Central memory CD4-positive, alpha-beta T cell (primary cell): ENCODE results near the gene SLC9C2.
"Not testable (repeated sequence)": the region's sequence is repeated elsewhere in the genome, so short reads cannot be mapped to it uniquely, and the experiment has no call there.

Source experiments
- DNase-seq: peaks from one replicate; pipeline ENCODE4 v3.0.0; 2022

The SLC9C2 gene

DNA sequence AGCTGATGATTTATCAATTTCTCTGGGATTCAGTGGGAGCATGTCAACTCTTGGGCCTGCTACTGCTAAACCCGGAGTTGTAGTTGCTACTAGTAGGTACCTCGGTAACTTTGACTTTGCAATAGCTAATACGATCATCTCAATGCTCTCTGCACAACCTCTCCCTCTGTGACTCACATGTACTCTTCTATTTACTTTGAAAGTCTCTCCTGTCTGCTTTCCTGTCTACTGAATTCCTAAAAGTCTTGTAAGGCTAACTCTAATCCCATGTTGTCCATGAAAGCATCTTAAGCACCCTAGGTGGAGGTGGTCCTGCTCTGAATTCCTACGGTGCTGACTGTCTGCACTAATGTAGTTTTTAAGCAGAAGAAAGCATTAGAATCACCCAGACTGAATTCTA lies 29.3 kb downstream of the SLC9C2 start:
- no peak for DNase-seq

GRCh38 chr1:173572201-173572873 lies 30.5 kb downstream of the SLC9C2 start:
- DNase-seq: no peak

DNA sequence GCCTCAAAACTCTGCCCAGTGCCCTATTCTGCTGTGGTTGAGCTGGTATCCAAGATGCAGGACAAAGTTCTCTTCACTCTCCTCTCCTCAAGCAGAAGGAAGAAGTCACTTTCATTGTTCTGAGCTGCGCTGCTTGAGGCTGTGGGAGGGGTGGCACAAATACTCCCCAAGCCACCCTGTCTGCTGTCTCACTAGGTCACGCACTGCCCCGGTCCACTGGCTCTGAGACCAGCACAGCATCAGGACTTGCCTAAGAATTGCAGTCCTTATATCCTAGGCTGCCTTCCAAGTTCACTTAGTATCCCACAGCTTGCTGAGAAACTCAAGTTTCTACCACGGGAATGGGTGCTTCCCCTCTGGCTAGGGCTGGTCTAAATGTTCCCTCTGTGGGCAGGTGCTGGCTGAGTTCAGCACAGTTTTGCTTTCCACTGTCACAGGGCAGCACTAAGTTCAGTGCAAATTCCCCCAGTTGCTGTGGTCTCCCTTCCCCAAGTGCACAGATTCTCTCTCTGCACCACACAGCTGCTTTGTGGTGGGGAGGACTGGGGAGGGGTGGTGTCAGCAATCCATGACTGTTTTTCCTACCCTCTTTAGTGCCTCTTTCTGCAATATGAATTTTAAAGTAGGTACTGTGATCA lies 32.4 kb downstream of the SLC9C2 start:
- DNase-seq: no peak

DNA sequence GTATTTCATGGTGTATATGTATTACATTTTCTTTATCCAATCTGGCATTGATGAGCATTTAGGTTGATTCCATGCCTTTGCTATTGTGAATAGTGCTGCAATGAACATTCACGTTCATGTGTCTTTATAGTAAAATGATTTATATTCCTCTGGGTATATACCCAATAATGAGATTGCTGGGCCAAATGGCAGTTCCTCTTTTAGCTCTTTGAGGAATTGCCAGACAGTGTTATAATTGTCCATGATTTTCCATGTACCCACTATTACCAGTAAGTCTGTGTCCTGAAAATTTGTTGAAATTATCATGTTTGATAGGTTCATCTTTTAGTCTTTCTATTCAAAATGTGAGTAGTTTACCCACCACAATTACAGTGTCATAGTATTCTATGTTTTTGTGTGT lies 34.4 kb downstream of the SLC9C2 start:
- DNase-seq: no peak

DNA sequence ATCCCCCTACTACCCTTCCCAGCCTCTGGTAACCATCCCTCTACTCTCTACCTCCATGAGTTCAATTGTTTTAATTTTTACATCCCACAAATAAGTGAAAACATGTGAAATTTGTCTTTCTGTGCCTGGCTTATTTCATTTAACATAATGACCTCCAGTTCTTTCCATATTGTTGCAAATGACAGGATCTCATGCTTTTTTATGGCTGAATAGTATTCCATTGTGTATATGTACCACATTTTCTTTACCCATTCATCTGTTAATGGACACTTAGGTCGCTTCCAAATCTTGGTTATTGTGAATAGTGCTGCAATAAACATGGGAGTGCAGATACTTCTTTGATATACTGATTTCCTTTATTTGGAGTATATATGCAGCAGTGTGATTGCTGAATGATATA lies 39.0 kb downstream of the SLC9C2 start:
- not testable (repeated sequence) for DNase-seq

GRCh38 chr1:173562813-173563212 lies 40.1 kb downstream of the SLC9C2 start:
- no peak for DNase-seq

GRCh38 chr1:173561263-173561662 lies 41.6 kb downstream of the SLC9C2 start:
- DNase-seq: no peak

DNA sequence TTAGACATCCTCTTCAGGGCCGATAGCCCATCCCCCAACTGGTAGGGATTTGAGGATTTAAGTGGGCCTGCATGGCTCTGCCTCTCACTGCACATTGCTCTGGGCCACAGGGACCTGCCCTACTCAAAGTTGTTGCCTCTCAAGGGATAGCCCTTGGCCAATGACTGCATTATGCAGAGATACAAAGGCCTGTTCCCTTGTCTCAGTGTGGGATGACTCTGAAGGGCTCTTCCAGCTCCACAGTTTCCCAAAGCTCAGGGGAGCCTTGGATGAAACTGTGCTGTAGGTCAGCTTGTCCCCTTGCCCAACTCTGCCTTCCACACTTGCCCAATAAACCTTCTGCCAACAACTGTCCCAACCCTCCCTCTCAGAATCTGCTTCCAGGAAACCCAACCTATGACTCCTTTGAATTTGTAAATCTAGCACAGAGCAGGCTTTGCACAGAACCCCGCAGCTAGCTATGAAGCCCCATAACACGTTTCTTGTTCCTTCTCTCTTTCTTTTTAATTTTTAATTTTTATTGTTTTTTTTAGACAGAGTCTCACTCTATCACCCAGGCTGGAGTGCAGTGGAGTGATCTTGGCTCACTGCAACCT lies 42.5 kb downstream of the SLC9C2 start:
- DNase-seq: no peak

DNA sequence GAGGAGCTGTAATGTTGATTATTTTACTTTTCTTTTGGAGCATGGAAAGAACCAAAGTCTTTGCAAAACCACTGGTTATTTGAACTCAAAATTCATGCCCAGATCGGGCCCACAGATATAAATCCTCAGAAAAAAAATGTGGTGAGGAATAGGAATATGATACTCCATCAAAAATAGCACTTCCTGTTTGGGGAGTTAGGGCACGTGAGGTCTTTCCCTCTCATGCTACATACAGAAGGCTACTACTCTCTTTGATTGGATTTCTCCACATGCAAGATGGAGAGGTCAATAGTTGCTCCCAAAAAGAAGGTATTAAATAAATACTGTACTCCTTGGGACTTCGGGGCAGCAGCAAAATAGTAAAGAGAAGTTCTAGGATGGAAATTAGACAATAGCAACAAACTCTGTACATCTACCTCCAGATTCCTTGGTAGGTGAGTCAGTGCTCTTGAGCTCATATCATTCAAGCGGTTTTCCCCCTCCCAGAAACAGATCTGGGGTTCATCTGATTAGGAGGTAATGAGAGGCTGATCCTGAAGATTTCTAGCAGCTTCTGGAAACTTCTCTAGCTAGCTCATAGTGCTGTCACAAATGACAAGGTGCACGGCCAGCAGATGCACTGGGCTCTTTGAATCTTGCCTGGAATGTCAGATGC lies 47.1 kb downstream of the SLC9C2 start:
- no peak for DNase-seq

DNA sequence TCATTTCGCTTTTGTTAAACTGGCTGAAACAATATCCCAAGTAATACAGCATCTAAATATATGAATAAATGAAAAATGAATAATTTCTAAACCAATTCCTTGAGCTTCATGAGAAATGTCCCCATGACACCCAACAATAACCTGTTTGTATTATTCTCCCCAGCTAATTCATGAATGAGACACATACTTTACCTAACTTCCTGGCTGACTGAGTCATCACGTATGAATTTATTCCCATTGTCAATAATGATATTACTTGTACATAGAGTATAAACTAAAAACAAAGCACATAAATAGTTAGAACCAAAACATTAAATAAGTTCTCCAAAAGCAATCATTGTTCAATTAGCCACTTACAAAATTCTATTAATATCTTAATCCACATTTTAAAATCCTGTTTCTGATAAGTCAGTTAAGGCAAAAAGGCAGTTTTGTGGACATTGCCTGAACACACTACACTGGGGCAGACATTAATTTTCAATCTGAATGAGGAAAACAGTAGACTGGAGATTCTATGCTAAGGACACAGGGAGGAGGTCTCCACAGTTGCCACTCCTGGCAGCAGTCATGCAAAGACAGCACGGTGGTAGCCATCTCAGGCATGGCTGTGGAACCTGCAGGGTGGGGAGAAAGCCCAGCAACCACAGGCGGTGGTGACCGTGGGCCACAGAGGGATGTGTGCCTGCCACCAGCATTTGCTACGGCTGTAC lies 48.2 kb downstream of the SLC9C2 start:
- no peak for DNase-seq

GRCh38 chr1:173554089-173554488 lies 48.8 kb downstream of the SLC9C2 start:
- no peak for DNase-seq

GRCh38 chr1:173553312-173553711 lies 49.6 kb downstream of the SLC9C2 start:
- DNase-seq: no peak

DNA sequence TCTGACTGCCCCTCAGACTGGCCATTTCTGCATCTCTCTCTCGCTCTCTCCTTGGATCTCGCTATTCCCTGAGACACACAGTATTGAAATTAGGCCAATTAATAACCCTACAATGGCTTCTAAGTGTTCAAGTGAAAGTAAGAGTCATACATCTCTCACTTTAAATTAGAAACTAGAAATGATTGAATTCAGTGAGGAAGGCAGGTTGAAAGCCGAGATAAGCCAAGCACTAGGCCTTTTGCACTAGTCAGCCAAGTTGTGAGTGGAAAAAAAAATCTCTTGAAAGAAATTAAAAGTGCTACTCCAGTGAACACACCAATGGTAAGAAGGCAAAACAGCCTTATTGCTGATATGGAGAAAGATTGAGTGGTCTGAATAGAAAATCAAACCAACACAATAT lies 51.2 kb downstream of the SLC9C2 start:
- DNase-seq: no peak

DNA sequence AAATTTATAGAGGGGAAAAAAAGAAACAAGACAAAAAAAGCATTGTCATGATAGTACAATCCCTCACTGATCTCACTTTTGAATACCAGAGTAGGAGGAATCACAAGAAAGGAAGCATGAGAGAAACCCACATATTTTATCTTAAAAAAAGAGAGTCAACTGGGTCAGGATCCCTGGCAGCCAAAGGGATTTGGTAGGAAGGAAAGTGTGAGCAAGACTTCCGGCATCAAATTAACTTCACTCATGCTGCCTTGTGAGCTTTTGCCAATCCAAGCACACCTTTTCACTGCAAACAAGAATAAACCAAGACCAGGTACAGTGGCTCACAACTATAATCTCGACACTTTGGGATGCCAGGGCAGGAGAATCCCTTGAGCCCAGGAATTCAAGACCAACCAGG lies 53.1 kb downstream of the SLC9C2 start:
- DNase-seq: no peak

DNA sequence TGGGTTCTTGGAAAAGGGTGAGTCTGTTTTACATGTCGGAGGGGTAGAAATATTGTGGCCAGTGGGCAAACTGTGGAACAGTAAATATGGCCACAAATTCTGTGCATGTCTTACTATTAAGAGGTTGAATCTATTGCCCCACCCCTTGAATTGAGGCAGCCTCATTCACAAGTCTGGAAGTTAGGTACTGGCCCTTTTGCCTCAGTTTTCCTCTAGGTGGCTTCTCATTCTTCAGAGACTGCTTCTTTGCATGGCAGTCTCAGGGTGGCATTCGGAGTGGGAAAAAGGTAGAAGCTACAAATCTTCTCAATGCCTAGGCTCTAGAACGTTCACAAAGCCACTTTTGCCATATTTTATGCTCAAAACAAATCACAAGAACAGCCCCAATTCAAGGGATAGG lies 57.2 kb downstream of the SLC9C2 start:
- DNase-seq: no peak

DNA sequence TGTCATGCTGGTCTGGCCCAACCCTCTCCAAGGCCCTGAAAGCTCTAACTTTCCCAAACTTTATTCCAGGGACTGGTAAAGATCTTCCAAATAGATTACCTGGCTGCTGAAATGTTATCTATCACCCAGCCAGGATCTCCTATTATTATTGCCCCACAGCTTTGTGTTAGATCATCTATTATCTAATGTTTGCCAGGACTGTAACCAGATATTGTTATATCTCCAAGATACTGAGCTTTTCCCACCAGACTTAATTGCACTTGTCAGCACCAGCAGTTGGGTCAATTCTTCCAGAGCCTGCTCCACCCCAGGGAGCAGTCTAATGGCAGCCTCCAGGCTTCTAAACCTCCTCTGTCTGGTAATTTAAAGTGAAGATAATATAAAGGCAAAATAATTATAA lies 66.6 kb downstream of the SLC9C2 start:
- no peak for DNase-seq

- no peak for DNase-seq
Measured at GRCh38 chr1:173532237-173532636, 70.6 kb downstream of the SLC9C2 start.

GRCh38 chr1:173530795-173531693 lies 71.8 kb downstream of the SLC9C2 start:
- no peak for DNase-seq

GRCh38 chr1:173529106-173529505 lies 73.8 kb downstream of the SLC9C2 start:
- no peak for DNase-seq

DNA sequence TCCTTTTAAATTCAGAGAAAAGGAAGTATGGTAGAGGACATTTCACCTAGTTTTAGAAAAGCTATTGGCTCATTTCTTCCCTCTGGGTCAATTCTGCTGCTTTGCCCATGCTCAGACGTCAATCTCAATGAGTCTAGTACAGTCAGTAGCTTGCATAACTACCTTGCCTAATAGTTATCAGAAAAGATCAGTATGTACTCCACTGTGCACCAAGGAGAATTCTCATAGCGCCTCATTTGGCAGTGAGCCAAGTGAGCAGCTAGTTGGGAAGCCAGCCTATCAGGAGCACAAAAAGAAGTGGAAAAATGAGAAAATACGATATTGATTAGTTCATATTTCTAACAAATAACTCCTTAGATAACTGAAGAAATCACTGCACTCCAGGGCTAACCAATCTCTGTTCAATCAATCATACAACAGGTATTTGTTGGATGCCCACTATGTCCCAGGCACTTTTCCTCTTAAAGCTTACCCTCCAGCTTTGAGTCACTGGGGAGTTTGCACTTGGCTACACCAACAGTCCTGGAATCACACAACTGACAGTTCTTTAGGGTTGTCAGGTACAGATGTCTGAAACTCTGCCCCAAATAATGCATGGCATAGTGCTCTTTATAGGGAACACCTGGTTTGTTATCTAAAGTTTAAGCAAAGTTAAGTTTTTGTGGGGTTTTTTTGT lies 75.6 kb downstream of the SLC9C2 start:
- DNase-seq: no peak

- DNase-seq: no peak
Measured at GRCh38 chr1:173525926-173526325, 76.9 kb downstream of the SLC9C2 start.

DNA sequence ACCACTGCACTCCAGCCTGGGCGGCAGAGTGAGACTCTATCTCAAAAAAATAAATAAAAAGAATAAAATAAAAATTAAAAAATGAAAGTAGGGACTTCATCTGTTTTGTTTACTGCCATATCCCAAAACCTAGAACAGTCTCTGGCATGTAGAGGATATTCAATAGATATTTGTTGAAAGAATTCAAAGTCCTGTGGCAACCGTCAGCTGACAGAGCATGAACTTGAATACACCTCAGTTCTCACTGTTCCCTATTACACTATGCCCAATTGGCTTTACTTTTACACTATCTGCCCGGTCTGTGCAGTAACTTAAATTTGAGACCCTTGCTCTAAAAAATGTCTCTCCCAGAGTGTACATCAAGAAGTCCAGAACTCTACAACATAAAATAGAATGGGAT lies 79.5 kb downstream of the SLC9C2 start:
- no peak for DNase-seq
